Liver (tissue), 9 donors: ENCODE results near the gene TMEM19. TPM values are rescaled to one million over a fixed set of nuclear protein-coding genes. Genes with fewer than 3 reads are reported as not detected.

Source experiments
- DNase-seq: peaks from one replicate; pipeline ENCODE4 v3.0.0-alpha.2; 2017; ENCODE audit warnings: low spot score
- H3K27ac ChIP-seq, 2 donors: one replicate each; pipeline ENCODE4 v1.7.0; 2013; ENCODE audit warnings: inconsistent platforms in 2 of 2, low read length in 2 of 2, control low read depth in 1 of 2, low read depth in 1 of 2, mild to moderate bottlenecking in 1 of 2
- H3K27me3 ChIP-seq, 4 donors: one replicate each; pipeline versions ENCODE4 v1.6.1 to v1.7.0; 2013; ENCODE audit warnings: low read length in 3 of 4, inconsistent platforms in 1 of 4, mild to moderate bottlenecking in 1 of 4, moderate library complexity in 1 of 4; ENCODE audit not compliant: control insufficient read depth in 4 of 4, insufficient read depth in 4 of 4
- H3K36me3 ChIP-seq, 4 donors: one replicate each; pipeline versions ENCODE4 v1.6.1 to v1.7.0; 2013; ENCODE audit warnings: low read length in 3 of 4, mild to moderate bottlenecking in 3 of 4, low read depth in 1 of 4, moderate library complexity in 1 of 4; ENCODE audit not compliant: control insufficient read depth in 4 of 4, insufficient read depth in 3 of 4
- H3K4me1 ChIP-seq, 4 donors: one replicate each; pipeline versions ENCODE4 v1.6.1 to v1.7.0; 2013; ENCODE audit warnings: low read length in 3 of 4, mild to moderate bottlenecking in 3 of 4, moderate library complexity in 1 of 4; ENCODE audit not compliant: control insufficient read depth in 4 of 4, insufficient read depth in 4 of 4
- H3K4me3 ChIP-seq, 3 donors: one replicate each; pipeline versions ENCODE4 v1.6.1 to v1.7.0; 2013; ENCODE audit warnings: low read length in 3 of 3, control low read depth in 1 of 3, low read depth in 1 of 3, mild to moderate bottlenecking in 1 of 3
- H3K9ac ChIP-seq, 2 donors: one replicate each; pipeline ENCODE4 v1.7.0; 2013; ENCODE audit warnings: low read length in 2 of 2, mild to moderate bottlenecking in 2 of 2, moderate library complexity in 2 of 2, control low read depth in 1 of 2, low read depth in 1 of 2
- H3K9me3 ChIP-seq, 4 donors: one replicate each; pipeline versions ENCODE4 v1.6.1 to v1.7.0; 2013; ENCODE audit warnings: low read length in 3 of 4; ENCODE audit not compliant: control insufficient read depth in 4 of 4
- ATF3 ChIP-seq: IDR thresholded peaks from 2 replicates; pipeline ENCODE4 v1.6.1; 2016; ENCODE audit warnings: antibody characterized with exemption
- CTCF ChIP-seq: fragments of 150-350 bp; IDR thresholded peaks from 2 replicates; pipeline ENCODE4 v1.5.1; 2017; ENCODE audit warnings: improper control_type of control experiment, low read depth, low read length; ENCODE audit not compliant: missing input control
- EGR1 ChIP-seq, 2 donors: IDR thresholded peaks; 2 replicates each; pipeline ENCODE4 v1.6.1; 2016 to 2018; ENCODE audit warnings: antibody characterized with exemption in 2 of 2, low read depth in 2 of 2
- FOXA1 ChIP-seq: IDR thresholded peaks from 2 replicates; pipeline ENCODE4 v1.6.1; 2016; ENCODE audit warnings: antibody characterized with exemption
- FOXA2 ChIP-seq: IDR thresholded peaks from 2 replicates; pipeline ENCODE4 v1.6.1; 2016; ENCODE audit warnings: antibody characterized with exemption
- GABPA ChIP-seq, 2 donors: IDR thresholded peaks in 1 of 2; conservative IDR thresholded peaks in 1 of 2; 2 replicates each; pipeline ENCODE4 v1.6.1; 2016; ENCODE audit warnings: antibody characterized with exemption in 2 of 2, mild to moderate bottlenecking in 1 of 2, moderate library complexity in 1 of 2
- HNF4G ChIP-seq: IDR thresholded peaks from 2 replicates; pipeline ENCODE4 v1.6.1; 2016; ENCODE audit warnings: antibody characterized with exemption
- JUND ChIP-seq, 2 donors: IDR thresholded peaks; 2 replicates each; pipeline ENCODE4 v1.6.1; 2016; ENCODE audit warnings: antibody characterized with exemption in 2 of 2
- NR2F2 ChIP-seq: IDR thresholded peaks from 2 replicates; pipeline ENCODE4 v1.6.1; 2016; ENCODE audit warnings: antibody characterized with exemption
- RAD21 ChIP-seq, 2 donors: IDR thresholded peaks; 2 replicates each; pipeline ENCODE4 v1.6.1; 2016; ENCODE audit warnings: antibody characterized with exemption in 2 of 2, mild to moderate bottlenecking in 2 of 2
- REST ChIP-seq: IDR thresholded peaks from 2 replicates; pipeline ENCODE4 v1.6.1; 2016; ENCODE audit warnings: antibody characterized with exemption, mild to moderate bottlenecking
- RXRA ChIP-seq, 2 donors: IDR thresholded peaks; 2 replicates each; pipeline ENCODE4 v1.6.1; 2017 to 2018; ENCODE audit warnings: antibody characterized with exemption in 2 of 2, mild to moderate bottlenecking in 1 of 2
- SP1 ChIP-seq: IDR thresholded peaks from 2 replicates; pipeline ENCODE4 v1.6.1; 2018; ENCODE audit warnings: antibody characterized with exemption, mild to moderate bottlenecking
- TAF1 ChIP-seq: conservative IDR thresholded peaks from 2 replicates; pipeline ENCODE4 v1.6.1; 2016; ENCODE audit warnings: antibody characterized with exemption, mild to moderate bottlenecking
- YY1 ChIP-seq: IDR thresholded peaks from 2 replicates; pipeline ENCODE4 v1.6.1; 2016; ENCODE audit warnings: antibody characterized with exemption, mild to moderate bottlenecking
- WGBS: extraction: QIAGEN DNeasy Blood & Tissue Kit; methylation state at CpG from one replicate; pipeline ENCODE4 v1.1.7; 2013; 5-methylcytosine and 5-hydroxymethylcytosine counted together
- polyA plus RNA-seq, 2 donors: library from polyadenylated mRNA; stranded (reverse) in 1 of 2; unstranded in 1 of 2; fragments of 200-250 nt in 1 of 2; fragments of >200 nt in 1 of 2; fragmentation: Nextera tagmentation in 1 of 2; extraction: Ambion mirVana in 1 of 2; gene quantifications; one replicate each; pipeline versions ENCODE4 v1.2.1 to v1.2.3, GENCODE V29; 2013 to 2015
- total RNA-seq, 2 donors: library from RNA; depleted of rRNA; stranded (reverse); fragments of >200 nt; gene quantifications; one replicate each; pipeline ENCODE4 v1.2.3, GENCODE V29; 2014
- TF ChIP-seq, protein P1 (sequence below): IDR thresholded peaks from 2 replicates; pipeline ENCODE4 v1.6.1; 2016; ENCODE audit warnings: antibody characterized with exemption
- TF ChIP-seq, protein P2 (sequence below): IDR thresholded peaks from 2 replicates; pipeline ENCODE4 v1.6.1; 2016; ENCODE audit warnings: antibody characterized with exemption
- donor health status: healthy.
- donor health status: healthy.
- donor health status: healthy.
- donor health status: healthy.
- donor health status: healthy.

Gene TMEM19
- total and polyA plus RNA-seq, 4 donors = 9.5 to 30.0 (median 11.4) TPM

GRCh38 chr12:71744522-71745300 lies 58.8 kb downstream of the TMEM19 start:
- WGBS = 91% methylated on average over 5 of the region's 5 CpGs
- no peak for DNase-seq
- no peak overlapping the region for H3K9ac ChIP-seq

More at GRCh38 chr12:71744522-71745300, 58.8 kb downstream of the TMEM19 start:
- H3K27me3 ChIP-seq = no peaks in the 10 kb centered on the region
- no peaks in the 10 kb centered on the region for H3K36me3 ChIP-seq
- no peak overlapping the region for H3K4me3 ChIP-seq
- no peak overlapping the region for H3K27ac ChIP-seq
- no peak for TF ChIP-seq EGR1 (IDR thresholded peaks at IDR 0.05; ENCODE audit: low read depth in 2 of 2)
- TF ChIP-seq RXRA (IDR thresholded peaks at IDR 0.05) = no peak
- no peak for TF ChIP-seq FOXA1
- no peak for TF ChIP-seq TAF1
- no peak for TF ChIP-seq REST
- TF ChIP-seq, protein P1, sequence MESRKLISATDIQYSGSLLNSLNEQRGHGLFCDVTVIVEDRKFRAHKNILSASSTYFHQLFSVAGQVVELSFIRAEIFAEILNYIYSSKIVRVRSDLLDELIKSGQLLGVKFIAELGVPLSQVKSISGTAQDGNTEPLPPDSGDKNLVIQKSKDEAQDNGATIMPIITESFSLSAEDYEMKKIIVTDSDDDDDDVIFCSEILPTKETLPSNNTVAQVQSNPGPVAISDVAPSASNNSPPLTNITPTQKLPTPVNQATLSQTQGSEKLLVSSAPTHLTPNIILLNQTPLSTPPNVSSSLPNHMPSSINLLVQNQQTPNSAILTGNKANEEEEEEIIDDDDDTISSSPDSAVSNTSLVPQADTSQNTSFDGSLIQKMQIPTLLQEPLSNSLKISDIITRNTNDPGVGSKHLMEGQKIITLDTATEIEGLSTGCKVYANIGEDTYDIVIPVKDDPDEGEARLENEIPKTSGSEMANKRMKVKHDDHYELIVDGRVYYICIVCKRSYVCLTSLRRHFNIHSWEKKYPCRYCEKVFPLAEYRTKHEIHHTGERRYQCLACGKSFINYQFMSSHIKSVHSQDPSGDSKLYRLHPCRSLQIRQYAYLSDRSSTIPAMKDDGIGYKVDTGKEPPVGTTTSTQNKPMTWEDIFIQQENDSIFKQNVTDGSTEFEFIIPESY = no peak
- TF ChIP-seq YY1 = no peak
- TF ChIP-seq GABPA (IDR thresholded peaks at IDR 0.05 in 1 of 2, conservative IDR thresholded peaks at IDR 0.05 in 1 of 2) = no peak
- no peak for TF ChIP-seq FOXA2
- no peak for TF ChIP-seq ATF3
- TF ChIP-seq CTCF = no peak
- TF ChIP-seq JUND (IDR thresholded peaks at IDR 0.05) = no peak
- TF ChIP-seq RAD21 (IDR thresholded peaks at IDR 0.05) = no peak
- TF ChIP-seq SP1 = no peak
- no peak for TF ChIP-seq NR2F2
- TF ChIP-seq, protein P2, sequence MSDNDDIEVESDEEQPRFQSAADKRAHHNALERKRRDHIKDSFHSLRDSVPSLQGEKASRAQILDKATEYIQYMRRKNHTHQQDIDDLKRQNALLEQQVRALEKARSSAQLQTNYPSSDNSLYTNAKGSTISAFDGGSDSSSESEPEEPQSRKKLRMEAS = no peak
- no peak for TF ChIP-seq HNF4G
- H3K9me3 ChIP-seq = no peaks in the 10 kb centered on the region
- no peaks in the 10 kb centered on the region for H3K4me1 ChIP-seq
